ENCODE data around the gene NHSL1.
"Not testable (repeated sequence)": the region's sequence is repeated elsewhere in the genome, so short reads cannot be mapped to it uniquely, and the experiment has no call there.

The NHSL1 gene

GRCh38 chr6:138454981-138455706 is 44.1 kb downstream of the NHSL1 start:
- FAIRE-seq: no peak

- no peak for FAIRE-seq
These were observed 48.3 kb downstream of the NHSL1 start for GRCh38 chr6:138451043-138451442.

GRCh38 chr6:138450445-138450844 is 48.8 kb downstream of the NHSL1 start:
- no peak for FAIRE-seq

- no peak for FAIRE-seq
These were observed 52.5 kb downstream of the NHSL1 start for GRCh38 chr6:138446821-138447220.

GRCh38 chr6:138443979-138444378 is 55.3 kb downstream of the NHSL1 start:
- no peak for FAIRE-seq

- no peak for FAIRE-seq
These were observed 56.6 kb downstream of the NHSL1 start for GRCh38 chr6:138442663-138443062.

GRCh38 chr6:138441965-138442364 is 57.3 kb downstream of the NHSL1 start:
- no peak for FAIRE-seq

- no peak for FAIRE-seq
These were observed 58.4 kb downstream of the NHSL1 start for GRCh38 chr6:138440758-138441357.

- FAIRE-seq: no peak
These were observed 59.0 kb downstream of the NHSL1 start for GRCh38 chr6:138440296-138440695.

- FAIRE-seq: no peak
These were observed 59.7 kb downstream of the NHSL1 start for GRCh38 chr6:138439546-138439945.

- FAIRE-seq: no peak
These were observed 64.4 kb downstream of the NHSL1 start for GRCh38 chr6:138434925-138435324.

- no peak for FAIRE-seq
These were observed 65.2 kb downstream of the NHSL1 start for GRCh38 chr6:138434096-138434495.

- FAIRE-seq: no peak
These were observed 67.3 kb downstream of the NHSL1 start for GRCh38 chr6:138432063-138432356.

- FAIRE-seq: no peak
These were observed 67.8 kb downstream of the NHSL1 start for GRCh38 chr6:138431256-138432062.

GRCh38 chr6:138430361-138431145 is 68.7 kb downstream of the NHSL1 start:
- FAIRE-seq: no peak

GRCh38 chr6:138429761-138430160 is 69.5 kb downstream of the NHSL1 start:
- FAIRE-seq: no peak

- FAIRE-seq: peak; percentile 97
These were observed 70.2 kb downstream of the NHSL1 start for GRCh38 chr6:138428944-138429598.

GRCh38 chr6:138427701-138428100 is 71.6 kb downstream of the NHSL1 start:
- no peak for FAIRE-seq

GRCh38 chr6:138426500-138427123 is 72.7 kb downstream of the NHSL1 start:
- no peak for FAIRE-seq

GRCh38 chr6:138425256-138425655 is 74.0 kb downstream of the NHSL1 start:
- not testable (repeated sequence) for FAIRE-seq

GRCh38 chr6:138424004-138424904 is 75.0 kb downstream of the NHSL1 start:
- no peak for FAIRE-seq

All from G401.6 (cell line).